ENCODE data around the gene HIVEP1.

HIVEP1 gene

DNA sequence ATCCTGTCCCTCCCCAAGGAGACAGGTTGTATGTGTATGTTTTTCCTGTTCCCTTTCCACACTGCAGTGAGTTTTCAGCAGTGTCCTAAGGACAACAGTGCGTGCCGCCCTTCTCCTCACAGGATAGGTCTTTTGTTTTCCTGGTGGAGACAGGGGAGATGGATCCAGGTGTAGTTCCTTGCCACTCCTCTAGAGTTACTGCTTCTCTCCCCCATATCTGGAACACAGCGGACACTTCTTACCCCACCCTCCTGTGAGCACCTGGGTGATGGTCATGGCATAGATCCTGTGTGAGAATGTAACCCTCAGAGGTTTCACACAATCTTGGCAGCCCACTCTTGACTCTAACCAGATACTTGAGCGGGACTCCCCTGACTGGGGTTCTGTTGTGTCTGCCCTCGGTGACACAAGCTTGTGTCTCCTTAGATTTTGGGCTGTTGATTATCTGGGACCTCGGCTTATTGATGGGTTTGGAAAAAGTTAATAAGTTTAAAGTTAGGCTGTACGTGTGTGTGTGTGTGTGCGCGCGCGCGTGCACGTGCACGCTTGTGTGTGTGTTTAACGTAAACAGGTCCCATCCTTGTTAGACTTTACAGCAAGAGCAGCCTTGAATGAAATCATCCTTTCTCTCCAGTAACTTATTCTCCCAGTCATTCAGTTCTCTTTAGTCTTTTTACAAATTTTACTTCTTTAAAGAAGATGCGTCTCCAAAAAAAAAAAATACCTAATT lies 146.7 kb downstream of the HIVEP1 start:
- Histone ChIP-seq H3K27ac (ENCODE audit: extremely low read depth, low read depth, low read length) (no peak overlapping the region), H3K4me1 (ENCODE audit: control insufficient read depth, insufficient read depth, low read length) (no peaks in the 10 kb centered on the region), H3K9me3 (ENCODE audit: control insufficient read depth, insufficient read depth, low read depth, low read length) (no peaks in the 10 kb centered on the region), H3K36me3 (ENCODE audit: control insufficient read depth in 2 of 2, insufficient read depth in 1 of 2, low read length in 2 of 2) (peaks cover 0 to 23% of the 10 kb centered on the region in 2 experiments; a peak in 1 of 3 replicates), H3K4me3 (ENCODE audit: low read depth, low read length) (no peak overlapping the region)
- CTCF ChIA-PET, result no interaction called here
- no peak for TF ChIP-seq ZNF776 (tag by site-specific recombination; IDR thresholded peaks at IDR 0.05; ENCODE audit: borderline replicate concordance)
- no peak for TF ChIP-seq ZNF777 (tag by site-specific recombination; IDR thresholded peaks at IDR 0.05; ENCODE audit: borderline replicate concordance)
- TF ChIP-seq SCRT2 (tag by site-specific recombination; IDR thresholded peaks at IDR 0.05), result no peak
- no peak for TF ChIP-seq ZBTB48 (tag by site-specific recombination; IDR thresholded peaks at IDR 0.05)
- no peak for TF ChIP-seq ZNF585B (tag by site-specific recombination; IDR thresholded peaks at IDR 0.05)
- TF ChIP-seq, protein P1, sequence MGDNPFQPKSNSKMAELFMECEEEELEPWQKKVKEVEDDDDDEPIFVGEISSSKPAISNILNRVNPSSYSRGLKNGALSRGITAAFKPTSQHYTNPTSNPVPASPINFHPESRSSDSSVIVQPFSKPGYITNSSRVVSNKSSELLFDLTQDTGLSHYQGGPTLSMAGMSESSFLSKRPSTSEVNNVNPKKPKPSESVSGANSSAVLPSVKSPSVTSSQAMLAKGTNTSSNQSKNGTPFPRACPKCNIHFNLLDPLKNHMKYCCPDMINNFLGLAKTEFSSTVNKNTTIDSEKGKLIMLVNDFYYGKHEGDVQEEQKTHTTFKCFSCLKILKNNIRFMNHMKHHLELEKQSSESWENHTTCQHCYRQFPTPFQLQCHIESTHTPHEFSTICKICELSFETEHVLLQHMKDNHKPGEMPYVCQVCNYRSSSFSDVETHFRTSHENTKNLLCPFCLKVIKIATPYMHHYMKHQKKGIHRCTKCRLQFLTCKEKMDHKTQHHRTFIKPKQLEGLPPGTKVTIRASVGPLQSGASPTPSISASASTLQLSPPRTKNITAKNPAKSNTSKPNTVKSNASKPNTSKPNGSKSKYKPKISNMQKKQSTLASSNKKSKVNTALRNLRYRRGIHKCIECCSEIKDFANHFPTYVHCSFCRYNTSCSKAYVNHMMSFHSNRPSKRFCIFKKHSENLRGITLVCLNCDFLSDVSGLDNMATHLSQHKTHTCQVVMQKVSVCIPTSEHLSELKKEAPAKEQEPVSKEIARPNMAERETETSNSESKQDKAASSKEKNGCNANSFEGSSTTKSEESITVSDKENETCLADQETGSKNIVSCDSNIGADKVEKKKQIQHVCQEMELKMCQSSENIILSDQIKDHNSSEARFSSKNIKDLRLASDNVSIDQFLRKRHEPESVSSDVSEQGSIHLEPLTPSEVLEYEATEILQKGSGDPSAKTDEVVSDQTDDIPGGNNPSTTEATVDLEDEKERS (tag by site-specific recombination; IDR thresholded peaks at IDR 0.05), result no peak
- TF ChIP-seq, protein P2, sequence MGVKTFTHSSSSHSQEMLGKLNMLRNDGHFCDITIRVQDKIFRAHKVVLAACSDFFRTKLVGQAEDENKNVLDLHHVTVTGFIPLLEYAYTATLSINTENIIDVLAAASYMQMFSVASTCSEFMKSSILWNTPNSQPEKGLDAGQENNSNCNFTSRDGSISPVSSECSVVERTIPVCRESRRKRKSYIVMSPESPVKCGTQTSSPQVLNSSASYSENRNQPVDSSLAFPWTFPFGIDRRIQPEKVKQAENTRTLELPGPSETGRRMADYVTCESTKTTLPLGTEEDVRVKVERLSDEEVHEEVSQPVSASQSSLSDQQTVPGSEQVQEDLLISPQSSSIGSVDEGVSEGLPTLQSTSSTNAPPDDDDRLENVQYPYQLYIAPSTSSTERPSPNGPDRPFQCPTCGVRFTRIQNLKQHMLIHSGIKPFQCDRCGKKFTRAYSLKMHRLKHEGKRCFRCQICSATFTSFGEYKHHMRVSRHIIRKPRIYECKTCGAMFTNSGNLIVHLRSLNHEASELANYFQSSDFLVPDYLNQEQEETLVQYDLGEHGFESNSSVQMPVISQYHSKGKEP (tag by site-specific recombination; IDR thresholded peaks at IDR 0.05), result no peak
- no peak for TF ChIP-seq ZNF560 (tag by site-specific recombination; IDR thresholded peaks at IDR 0.05; ENCODE audit: borderline replicate concordance)
- TF ChIP-seq ZBTB8A (tag by site-specific recombination; IDR thresholded peaks at IDR 0.05), result no peak
- POLR2A ChIA-PET, result no interaction called here

DNA sequence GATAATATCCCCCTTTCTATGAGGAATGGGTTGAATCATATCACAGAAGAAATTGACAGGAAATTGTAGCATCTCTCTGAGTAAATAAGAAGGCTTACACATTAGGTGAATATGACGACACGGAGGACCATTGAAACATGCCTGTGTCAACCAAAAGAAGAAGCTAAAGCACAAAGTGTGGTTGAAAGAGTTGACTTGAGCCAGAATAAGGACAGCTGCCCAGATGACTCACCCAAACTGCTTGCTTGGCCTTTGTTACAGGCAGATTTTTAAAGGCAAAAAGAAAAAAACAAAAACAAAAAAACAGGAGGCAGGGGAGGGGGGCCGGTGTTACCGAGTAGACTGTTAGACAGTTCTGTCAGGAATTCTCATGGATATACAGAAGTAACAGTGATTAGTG lies 148.2 kb downstream of the HIVEP1 start:
- no peaks in the 10 kb centered on the region for H3K4me1 ChIP-seq (ENCODE audit: control insufficient read depth, insufficient read depth, low read length)
- ChIA-PET POLR2A (no interaction called here), CTCF (interaction anchor here (1.2 kb wide), 1 partner anchor 74 kb away, joined by 4 read pairs; no protein-coding TSS in a partner anchor)
- no peaks in the 10 kb centered on the region for H3K9me3 ChIP-seq (ENCODE audit: control insufficient read depth, insufficient read depth, low read depth, low read length)
- peaks cover 0 to 27% of the 10 kb centered on the region in 2 experiments; a peak in 1 of 3 replicates for H3K36me3 ChIP-seq (ENCODE audit: control insufficient read depth in 2 of 2, insufficient read depth in 1 of 2, low read length in 2 of 2)
- H3K4me3 ChIP-seq (ENCODE audit: low read depth, low read length), result no peak overlapping the region
- H3K27ac ChIP-seq (ENCODE audit: extremely low read depth, low read depth, low read length), result no peak overlapping the region
- TF ChIP-seq SCRT2 (tag by site-specific recombination; IDR thresholded peaks at IDR 0.05) (no peak), ZNF221 (tag by site-specific recombination; IDR thresholded peaks at IDR 0.05; ENCODE audit: borderline replicate concordance) (no peak), ZIC2 (tag by site-specific recombination; IDR thresholded peaks at IDR 0.05) (no peak), TRIM28 (IDR thresholded peaks at IDR 0.05; ENCODE audit: borderline replicate concordance, low read length) (no peak), HOXD13 (CRISPR knock-in tag; IDR thresholded peaks at IDR 0.05; ENCODE audit: borderline replicate concordance) (no peak), ZNF660 (tag by site-specific recombination; IDR thresholded peaks at IDR 0.05) (no peak), YY2 (tag by site-specific recombination; IDR thresholded peaks at IDR 0.05) (no peak), ZNF423 (tag by site-specific recombination; IDR thresholded peaks at IDR 0.05) (no peak), ZNF341 (tag by site-specific recombination; IDR thresholded peaks at IDR 0.05; ENCODE audit: low read depth) (no peak), ZNF670 (tag by site-specific recombination; IDR thresholded peaks at IDR 0.05; ENCODE audit: low read depth) (no peak)
- TF ChIP-seq, protein P3, sequence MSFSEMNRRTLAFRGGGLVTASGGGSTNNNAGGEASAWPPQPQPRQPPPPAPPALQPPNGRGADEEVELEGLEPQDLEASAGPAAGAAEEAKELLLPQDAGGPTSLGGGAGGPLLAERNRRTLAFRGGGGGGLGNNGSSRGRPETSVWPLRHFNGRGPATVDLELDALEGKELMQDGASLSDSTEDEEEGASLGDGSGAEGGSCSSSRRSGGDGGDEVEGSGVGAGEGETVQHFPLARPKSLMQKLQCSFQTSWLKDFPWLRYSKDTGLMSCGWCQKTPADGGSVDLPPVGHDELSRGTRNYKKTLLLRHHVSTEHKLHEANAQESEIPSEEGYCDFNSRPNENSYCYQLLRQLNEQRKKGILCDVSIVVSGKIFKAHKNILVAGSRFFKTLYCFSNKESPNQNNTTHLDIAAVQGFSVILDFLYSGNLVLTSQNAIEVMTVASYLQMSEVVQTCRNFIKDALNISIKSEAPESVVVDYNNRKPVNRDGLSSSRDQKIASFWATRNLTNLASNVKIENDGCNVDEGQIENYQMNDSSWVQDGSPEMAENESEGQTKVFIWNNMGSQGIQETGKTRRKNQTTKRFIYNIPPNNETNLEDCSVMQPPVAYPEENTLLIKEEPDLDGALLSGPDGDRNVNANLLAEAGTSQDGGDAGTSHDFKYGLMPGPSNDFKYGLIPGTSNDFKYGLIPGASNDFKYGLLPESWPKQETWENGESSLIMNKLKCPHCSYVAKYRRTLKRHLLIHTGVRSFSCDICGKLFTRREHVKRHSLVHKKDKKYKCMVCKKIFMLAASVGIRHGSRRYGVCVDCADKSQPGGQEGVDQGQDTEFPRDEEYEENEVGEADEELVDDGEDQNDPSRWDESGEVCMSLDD (tag by site-specific recombination; IDR thresholded peaks at IDR 0.05), result no peak
- TF ChIP-seq, protein P4, sequence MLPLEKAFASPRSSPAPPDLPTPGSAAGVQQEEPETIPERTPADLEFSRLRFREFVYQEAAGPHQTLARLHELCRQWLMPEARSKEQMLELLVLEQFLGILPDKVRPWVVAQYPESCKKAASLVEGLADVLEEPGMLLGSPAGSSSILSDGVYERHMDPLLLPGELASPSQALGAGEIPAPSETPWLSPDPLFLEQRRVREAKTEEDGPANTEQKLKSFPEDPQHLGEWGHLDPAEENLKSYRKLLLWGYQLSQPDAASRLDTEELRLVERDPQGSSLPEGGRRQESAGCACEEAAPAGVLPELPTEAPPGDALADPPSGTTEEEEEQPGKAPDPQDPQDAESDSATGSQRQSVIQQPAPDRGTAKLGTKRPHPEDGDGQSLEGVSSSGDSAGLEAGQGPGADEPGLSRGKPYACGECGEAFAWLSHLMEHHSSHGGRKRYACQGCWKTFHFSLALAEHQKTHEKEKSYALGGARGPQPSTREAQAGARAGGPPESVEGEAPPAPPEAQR (tag by site-specific recombination; IDR thresholded peaks at IDR 0.05), result no peak

Measured in HEK293 (cell line).